HG03066 (cell line): Measurements from ENCODE around the gene SERPINB2.
"Not testable (repeated sequence)": the region's sequence is repeated elsewhere in the genome, so short reads cannot be mapped to it uniquely, and the experiment has no call there.

Experiments
- ATAC-seq: cut with Tn5 transposase; IDR thresholded peaks from one replicate; pipeline ENCODE4 v1.9.1; 2021; ENCODE audit warnings: low read depth; ENCODE audit not compliant: unreplicated experiment

Gene SERPINB2

GRCh38 chr18:63930773-63931354 is 43.4 kb downstream of the SERPINB2 start:
- ATAC-seq = no peak

DNA sequence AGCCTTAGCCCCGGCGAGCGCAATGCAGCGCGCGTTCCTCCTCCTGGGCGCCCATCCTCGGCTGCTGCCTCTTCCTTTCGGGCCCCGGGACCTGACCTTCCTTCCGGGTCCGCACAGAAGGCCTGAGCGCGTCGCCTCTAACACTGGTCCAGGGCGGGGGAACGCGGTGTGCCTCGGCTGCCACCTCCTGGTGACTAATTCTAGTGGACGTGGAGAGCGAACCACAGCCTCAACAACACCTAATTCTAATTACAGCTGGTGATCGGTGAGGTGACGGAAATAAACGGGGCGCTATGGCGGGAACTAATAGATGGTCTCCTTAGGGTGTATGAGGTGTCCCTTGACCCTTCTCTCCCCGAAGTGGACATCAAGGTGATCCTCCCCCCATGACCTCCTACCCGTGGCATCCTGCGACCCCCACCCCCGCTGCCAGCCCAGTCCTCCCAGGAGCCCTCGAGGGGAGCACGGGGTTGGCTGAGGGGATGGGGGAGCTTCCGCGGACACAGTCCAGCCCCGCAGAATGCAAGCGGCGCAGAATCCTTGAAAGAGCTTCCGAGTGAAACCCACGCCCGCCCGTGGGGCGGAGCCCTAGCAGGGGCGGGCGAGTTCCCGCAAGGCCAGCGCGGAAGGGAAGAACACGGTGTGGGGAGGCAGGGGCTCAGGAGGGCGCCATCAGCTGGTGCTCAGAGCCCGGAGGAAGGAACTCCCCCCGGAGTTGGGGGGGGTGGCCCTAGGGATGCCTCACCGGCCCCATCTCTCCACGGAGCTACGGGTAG is 48.8 kb downstream of the SERPINB2 start:
- peak; percentile 97 for ATAC-seq

GRCh38 chr18:63936932-63937393 is 49.5 kb downstream of the SERPINB2 start:
- no peak for ATAC-seq

DNA sequence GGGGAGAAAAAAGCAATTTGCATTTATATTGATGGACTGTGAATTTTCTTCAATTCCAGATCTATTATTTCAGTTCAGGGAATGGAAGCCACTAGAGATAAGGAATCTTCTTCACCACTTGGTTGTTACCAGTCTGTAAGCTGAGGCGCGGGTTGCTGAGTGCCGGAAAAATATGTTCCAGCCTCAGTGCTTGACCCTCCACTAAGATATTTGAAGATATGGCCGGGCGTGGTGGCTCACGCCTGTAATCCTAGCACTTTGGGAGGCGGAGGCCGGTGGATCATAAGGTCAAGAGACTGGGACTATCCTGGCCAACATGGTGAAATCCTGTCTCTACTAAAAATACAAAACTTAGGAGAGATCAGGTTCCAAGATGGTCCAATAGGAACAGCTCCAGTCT is 52.5 kb downstream of the SERPINB2 start:
- no peak for ATAC-seq

DNA sequence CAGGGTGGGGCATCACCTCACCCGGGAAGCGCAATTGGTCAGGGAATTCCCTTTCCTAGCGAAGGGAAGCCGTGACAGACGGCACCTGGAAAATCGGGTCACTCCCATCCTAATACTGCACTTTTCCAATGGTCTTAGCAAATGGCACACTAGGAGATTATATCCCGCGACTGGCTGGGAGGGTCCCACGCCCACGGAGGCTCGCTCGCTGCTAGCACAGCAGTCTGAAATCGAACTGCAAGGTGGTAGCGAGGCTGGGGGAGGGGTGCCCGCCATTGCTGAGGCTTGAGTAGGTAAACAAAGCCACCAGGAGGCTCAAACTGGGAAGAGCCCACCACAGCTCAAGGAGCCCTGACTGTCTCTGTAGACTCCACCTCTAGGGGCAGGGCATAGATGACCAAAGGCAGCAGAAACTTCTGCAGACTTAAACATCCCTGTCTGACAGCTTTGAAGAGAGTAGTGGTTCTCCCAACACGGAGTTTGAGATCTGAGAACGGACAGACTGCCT is 53.1 kb downstream of the SERPINB2 start:
- ATAC-seq = not testable (repeated sequence)

DNA sequence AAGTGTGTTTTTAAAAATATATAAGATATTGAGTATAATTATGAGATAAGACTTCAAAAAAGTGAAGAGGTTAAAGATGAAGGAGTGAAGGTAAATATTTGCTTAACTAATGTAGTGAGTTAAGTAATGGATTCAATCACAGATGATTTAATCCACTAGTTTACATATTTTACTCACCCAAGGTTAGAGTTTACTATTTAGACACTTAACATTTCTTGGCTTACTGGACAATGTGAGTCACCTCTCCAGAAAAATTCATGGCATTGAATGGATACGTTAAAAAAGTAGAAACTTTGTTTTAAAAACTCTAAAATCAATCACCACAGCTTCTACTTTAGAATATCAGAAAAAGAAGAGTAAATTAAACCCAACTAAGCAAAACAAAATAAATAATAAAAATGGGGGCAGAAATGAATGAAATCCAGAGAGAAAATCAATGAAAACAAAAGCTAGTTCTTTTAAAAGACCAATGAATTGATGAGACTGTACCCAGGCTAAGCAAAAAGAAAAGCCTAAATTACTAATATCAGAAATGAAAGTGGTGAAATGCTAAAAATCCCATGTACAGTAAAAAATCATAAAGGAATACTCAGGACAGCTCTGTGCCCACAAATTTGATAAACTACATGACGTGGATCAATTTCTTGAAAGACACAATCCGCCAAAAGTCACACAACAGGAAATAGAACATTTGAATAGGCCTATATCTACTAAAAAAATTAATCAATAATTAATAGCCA is 59.7 kb downstream of the SERPINB2 start:
- no peak for ATAC-seq

DNA sequence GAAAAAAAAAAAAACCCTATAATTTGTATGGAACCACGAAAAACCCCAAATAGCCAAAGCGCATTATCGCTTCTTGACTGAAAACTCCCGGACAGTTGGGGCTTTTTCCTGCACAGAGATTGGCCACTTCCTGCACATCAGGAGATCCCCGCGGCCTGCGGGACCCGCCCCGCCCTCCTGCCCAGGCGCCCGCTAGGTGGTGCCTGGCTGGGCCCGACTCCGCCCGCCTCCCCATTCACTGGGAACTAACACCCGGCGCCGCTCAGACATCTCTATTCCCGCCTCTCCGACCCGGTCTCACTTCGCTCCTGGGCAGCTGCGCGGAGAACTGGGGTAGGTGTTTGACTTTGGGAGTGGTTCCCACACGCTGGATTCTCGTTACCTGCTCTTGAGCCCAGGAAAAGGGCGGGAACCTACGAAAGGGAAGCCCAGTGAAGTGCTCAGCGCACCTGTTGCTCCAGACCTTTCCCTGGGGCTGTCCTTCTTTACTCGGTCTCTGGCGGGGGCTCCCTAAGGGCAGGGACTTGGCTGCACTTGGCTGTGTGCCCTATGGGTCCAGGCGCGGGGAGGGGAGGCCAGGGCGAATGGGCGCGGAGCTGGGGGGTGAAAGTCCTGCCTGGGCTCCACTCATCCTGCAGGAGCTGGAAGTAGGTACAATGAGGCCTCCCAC is 61.7 kb downstream of the SERPINB2 start, which contains the start of gene HMSD:
Gene HMSD, plus strand, starts transcription at position 234 of the 670 bp plus-strand sequence. CDS start 4,155 bp downstream, outside the sequence.
- peak; percentile 90 for ATAC-seq

- peak; percentile 43 for ATAC-seq
Observed at GRCh38 chr18:63951302-63951705, 63.8 kb downstream of the SERPINB2 start.
